K562 (cell line): ENCODE data around the gene NRIP2. TPM values are rescaled to one million over a fixed set of nuclear protein-coding genes. Genes with fewer than 3 reads are reported as not detected.

ENCODE experiments used
- ATAC-seq: fragments of 200-7000 bp; cut with Tn5 transposase; 3 replicates; pipeline ENCODE4 v1.9.1; 2020; ENCODE audit warnings: moderate library complexity
- BruUV-seq: library from RNA; stranded (reverse); fragments of 400-500 nt; replicated peaks from 2 replicates; lab custom pipeline; 2021; lab: Mats Ljungman, UMichigan
- CTCF ChIA-PET: fragments of 300-600 bp; formaldehyde crosslinking; extraction: SDS; loops from one replicate; lab custom pipeline; 2021; ENCODE audit warnings: low intra/inter-chr PET ratio; lab: Yijun Ruan, JAX
- POLR2A ChIA-PET: fragments of 300-600, 350-650 bp; sonication (Branson Sonifier 250); formaldehyde crosslinking; extraction: SDS; loops from one replicate; lab custom pipeline; 2021; ENCODE audit warnings: antibody characterized with exemption, inconsistent platforms; lab: Yijun Ruan, JAX
- DNase-seq, 4 experiments: peaks; one replicate each; pipeline versions ENCODE4 v3.0.0 to v3.0.0-alpha.2; 2011 to 2018; ENCODE audit warnings: low spot score in 3 of 4, mixed read lengths in 3 of 4; ENCODE audit errors: extremely low read depth in 1 of 4
- FAIRE-seq: peaks from 2 replicates; lab custom pipeline; 2011; peaks lifted over from hg19 to GRCh38; lab: Jason Lieb, UNC
- H2AFZ ChIP-seq: 2 replicates; pipeline ENCODE4 v1.6.0; 2011; ENCODE audit warnings: low read depth, low read length, control low read depth, inconsistent platforms
- H3K27ac ChIP-seq: fragments of 200-600 bp; 3 replicates; pipeline ENCODE4 v1.8.0; 2011; ENCODE audit warnings: low read depth, mild to moderate bottlenecking, control low read depth, inconsistent platforms, low read length, moderate library complexity, mixed read lengths; ENCODE audit errors: extremely low read depth
- H3K27me3 ChIP-seq, 2 experiments: fragments of 300-600 bp in 1 of 2; 2 replicates in 1 of 2; 3 replicates in 1 of 2; pipeline versions ENCODE4 v1.6.0 to v1.8.0; 2011; ENCODE audit warnings: inconsistent platforms in 2 of 2, low read length in 2 of 2, mild to moderate bottlenecking in 1 of 2, mixed read lengths in 1 of 2, moderate library complexity in 1 of 2; ENCODE audit not compliant: control insufficient read depth in 2 of 2, insufficient read depth in 2 of 2
- H3K36me3 ChIP-seq: fragments of 300-600 bp; 3 replicates; pipeline ENCODE4 v1.8.0; 2011; ENCODE audit warnings: mild to moderate bottlenecking, low read length, inconsistent platforms; ENCODE audit not compliant: control insufficient read depth, insufficient read depth
- H3K4me1 ChIP-seq, 2 experiments: fragments of 200-600 bp in 1 of 2; replicated peaks in 1 of 2; 2 replicates in 1 of 2; 3 replicates in 1 of 2; pipeline versions ENCODE4 v1.5.1 to v1.8.0; 2011; ENCODE audit warnings: inconsistent platforms in 2 of 2, low read length in 2 of 2, mild to moderate bottlenecking in 1 of 2, mixed read lengths in 1 of 2, moderate library complexity in 1 of 2; ENCODE audit not compliant: control insufficient read depth in 2 of 2, insufficient read depth in 2 of 2
- H3K4me2 ChIP-seq: 2 replicates; pipeline ENCODE4 v1.6.1; 2011; ENCODE audit warnings: low read length, control low read depth, inconsistent platforms, mixed read lengths; ENCODE audit not compliant: insufficient read depth
- H3K4me3 ChIP-seq: fragments of 200-600 bp; sonication (generic), shearing (Covaris generic); 2 replicates; pipeline ENCODE4 v1.5.1; 2016; ENCODE audit warnings: control low read depth, inconsistent platforms
- H3K79me2 ChIP-seq: fragments of 200-600 bp; 3 replicates; pipeline ENCODE4 v1.8.0; 2011; ENCODE audit warnings: low read length, inconsistent platforms; ENCODE audit not compliant: control insufficient read depth, insufficient read depth
- H3K9ac ChIP-seq, 2 experiments: 2 replicates each; pipeline versions ENCODE4 v1.6.0 to v1.6.1; 2011; ENCODE audit warnings: low read depth in 2 of 2, low read length in 2 of 2, control low read depth in 1 of 2, inconsistent platforms in 1 of 2, mild to moderate bottlenecking in 1 of 2, mixed read lengths in 1 of 2; ENCODE audit not compliant: insufficient read depth in 1 of 2
- H3K9me1 ChIP-seq: one replicate; pipeline ENCODE4 v1.6.0; 2011; ENCODE audit warnings: inconsistent platforms, mild to moderate bottlenecking, low read length, moderate library complexity; ENCODE audit not compliant: control insufficient read depth, insufficient read depth
- H3K9me3 ChIP-seq: replicated peaks from 2 replicates; pipeline ENCODE4 v1.5.1; 2011; ENCODE audit warnings: low read depth, low read length, inconsistent platforms; ENCODE audit not compliant: control insufficient read depth, insufficient read depth
- H4K20me1 ChIP-seq: replicated peaks from 2 replicates; pipeline ENCODE4 v1.6.1; 2011; ENCODE audit warnings: low read length, inconsistent platforms, mixed read lengths; ENCODE audit not compliant: control insufficient read depth, insufficient read depth
- ATF3 ChIP-seq, 2 experiments: fragments of 450-650 bp in 1 of 2; sonication (generic) in 1 of 2; formaldehyde crosslinking in 1 of 2; IDR thresholded peaks in 1 of 2; conservative IDR thresholded peaks in 1 of 2; 2 replicates each; pipeline versions ENCODE4 v1.6.1 to v1.8.1; 2016 to 2023; ENCODE audit warnings: mild to moderate bottlenecking in 2 of 2, moderate library complexity in 2 of 2, inconsistent platforms in 1 of 2, missing genetic modification reagents in 1 of 2
- CREM ChIP-seq: IDR thresholded peaks from 2 replicates; pipeline ENCODE4 v1.6.1; 2014; ENCODE audit warnings: antibody characterized with exemption, low read depth
- DACH1 ChIP-seq: fragments of 450-650 bp; IDR thresholded peaks from 2 replicates; pipeline ENCODE4 v1.6.1; 2018; ENCODE audit not compliant: partially characterized antibody
- DDX20 ChIP-seq: fragments of 450-650 bp; IDR thresholded peaks from 2 replicates; pipeline ENCODE4 v1.6.1; 2016; ENCODE audit warnings: missing genetic modification characterization, low read depth, mild to moderate bottlenecking, missing compliant biosample characterization, moderate library complexity
- GTF2B ChIP-seq: IDR thresholded peaks from 2 replicates; pipeline ENCODE4 v1.6.1; 2011; ENCODE audit not compliant: insufficient read length; ENCODE audit errors: extremely low read depth
- KDM2B ChIP-seq: fragments of 250-450 bp; sonication (Bioruptor Pico); IDR thresholded peaks from 2 replicates; pipeline ENCODE4 v1.8.0; 2021; ENCODE audit warnings: mild to moderate bottlenecking, moderate library complexity
- MAFG ChIP-seq: fragments of 450-650 bp; conservative IDR thresholded peaks from 2 replicates; pipeline ENCODE4 v1.6.1; 2016; ENCODE audit warnings: missing genetic modification characterization, missing compliant biosample characterization
- MITF ChIP-seq: IDR thresholded peaks from 2 replicates; pipeline ENCODE4 v1.6.1; 2014; ENCODE audit warnings: antibody characterized with exemption
- PML ChIP-seq: IDR thresholded peaks from 2 replicates; pipeline ENCODE4 v1.6.1; 2012; ENCODE audit warnings: low read length, inconsistent platforms
- RBM34 ChIP-seq: fragments of 200-400 bp; formaldehyde crosslinking; IDR thresholded peaks from 2 replicates; pipeline ENCODE4 v1.6.1; 2018; ENCODE audit warnings: low read length, borderline replicate concordance; ENCODE audit not compliant: insufficient read depth
- SRSF9 ChIP-seq: fragments of 200-400 bp; formaldehyde crosslinking; IDR thresholded peaks from 2 replicates; pipeline ENCODE4 v1.6.1; 2017; ENCODE audit warnings: low read depth, low read length, borderline replicate concordance
- TAF1 ChIP-seq: IDR thresholded peaks from 2 replicates; pipeline ENCODE4 v1.6.1; 2011; ENCODE audit warnings: mild to moderate bottlenecking, low read length, moderate library complexity; ENCODE audit not compliant: insufficient read depth, control insufficient read depth, severe bottlenecking; ENCODE audit errors: extremely low read depth
- TAL1 ChIP-seq: fragments of 450-650 bp; IDR thresholded peaks from 2 replicates; pipeline ENCODE4 v1.6.1; 2016; ENCODE audit warnings: mild to moderate bottlenecking
- ZBTB33 ChIP-seq: sonication (generic); formaldehyde crosslinking; IDR thresholded peaks from 2 replicates; pipeline ENCODE4 v1.8.1; 2023; ENCODE audit warnings: mild to moderate bottlenecking, missing genetic modification reagents
- ZNF134 ChIP-seq: fragments of 250-450 bp; sonication (Bioruptor Pico); conservative IDR thresholded peaks from 2 replicates; pipeline ENCODE4 v1.4.0; 2020
- ZNF408 ChIP-seq: fragments of 250-450 bp; sonication (Bioruptor Pico); IDR thresholded peaks from 2 replicates; pipeline ENCODE4 v1.4.0; 2020; ENCODE audit warnings: low read depth, mild to moderate bottlenecking, moderate library complexity
- ZNF699 ChIP-seq: fragments of 250-450 bp; sonication (Bioruptor Pico); IDR thresholded peaks from 2 replicates; pipeline ENCODE4 v1.8.0; 2021; ENCODE audit warnings: mild to moderate bottlenecking, moderate library complexity; ENCODE audit not compliant: insufficient replicate concordance
- ZNF79 ChIP-seq: fragments of 250-450 bp; sonication (Bioruptor Pico); IDR thresholded peaks from 2 replicates; pipeline ENCODE4 v1.4.0; 2020; ENCODE audit warnings: low read depth, mild to moderate bottlenecking, moderate library complexity
- whole genome bisulfite sequencing: fragments of 100-300 bp; shearing (Covaris generic); methylation state at CpG from one replicate; pipeline ENCODE4 v1.1.6; 2016; ENCODE audit warnings: low coverage, mixed read lengths; ENCODE audit not compliant: insufficient coverage; ENCODE audit errors: missing lambda C conversion rate; 5-methylcytosine and 5-hydroxymethylcytosine counted together
- in situ Hi-C: fragments of 300-500 bp; cut with MboI; formaldehyde crosslinking; loops from 4 replicates; pipeline ENCODE4 v1.15.0; 2018; ENCODE audit warnings: inconsistent platforms, mixed read lengths
- intact Hi-C: fragments of 100-400 bp; cut with micrococcal nuclease; formaldehyde crosslinking; loops from 2 replicates; pipeline ENCODE4 v1.14.2; 2022
- polyA plus RNA-seq, 8 experiments: library from polyadenylated mRNA; depleted of rRNA in 4 of 8; stranded (reverse) in 5 of 8; unstranded in 3 of 8; fragments of >200 nt; fragmentation: Nextera tagmentation in 2 of 8; fragmentation: Illumina TruSeq in 1 of 8; extraction: Ambion mirVana in 2 of 8; extraction: Trizol in 1 of 8; gene quantifications; 2 replicates each; pipeline versions ENCODE4 v1.2.1 to v1.2.3, GENCODE V29; 2011 to 2014; ENCODE audit warnings: inconsistent platforms in 1 of 8, missing spikeins in 1 of 8
- total RNA-seq, 7 experiments: library from RNA; depleted of rRNA in 6 of 7; stranded (reverse); fragments of >200 nt in 6 of 7; fragmentation: Illumina TruSeq in 2 of 7; extraction: Trizol in 2 of 7; gene quantifications; 2 replicates each; pipeline versions ENCODE4 v1.2.1 to v1.2.3, GENCODE V29; 2011 to 2021; ENCODE audit warnings: low replicate concordance in 1 of 7

NRIP2 gene
- total and polyA plus RNA-seq, 9 of the 15 experiments (the other 6 are each of a cell fraction or from before 2014, with no cell fraction given), result 0.07 to 0.10 TPM; not detected in 7

- DNase-seq, result no peak
- H3K9me3 ChIP-seq, result no peaks in the 10 kb centered on the region
- intact Hi-C loops (no loop called here), in situ Hi-C loops (loop anchor here (5.0 kb wide), 1 partner anchor 194 kb away; no protein-coding TSS in a partner anchor)
- no peaks in the 10 kb centered on the region for H3K79me2 ChIP-seq
- H3K36me3 ChIP-seq, result no peaks in the 10 kb centered on the region
- H3K27me3 ChIP-seq, result no peaks in the 10 kb centered on the region
- ChIA-PET CTCF (no interaction called here), POLR2A (interaction anchor here (0.6 kb wide), 1 partner anchor 1316 kb away, joined by 3 read pairs; no protein-coding TSS in a partner anchor)
- WGBS, result 62% methylated on average over 4 of the region's 5 CpGs
- no peak overlapping the region for H3K9ac ChIP-seq
- FAIRE-seq, result no peak
- no peaks in the 10 kb centered on the region for H3K9me1 ChIP-seq
- no peaks in the 10 kb centered on the region for H4K20me1 ChIP-seq
- no TSS peak for BruUV-seq
- H3K4me3 ChIP-seq, result no peak overlapping the region
- no peak for ATAC-seq
- H3K27ac ChIP-seq, result no peak overlapping the region
- no peak overlapping the region for H2AFZ ChIP-seq
- peaks cover 6 to 8% of the 10 kb centered on the region in 2 experiments; a peak in 4 of 5 replicates for H3K4me1 ChIP-seq
- H3K4me2 ChIP-seq, result no peak overlapping the region
- TF ChIP-seq ZBTB33 (CRISPR knock-in tag), result no peak
- no peak for TF ChIP-seq KDM2B (CRISPR knock-in tag)
- TF ChIP-seq TAF1, result no peak
- TF ChIP-seq PML, result no peak
- TF ChIP-seq TAL1, result no peak
- no peak for TF ChIP-seq ZNF134 (CRISPR knock-in tag)
- no peak for TF ChIP-seq ZNF408 (CRISPR knock-in tag)
- no peak for TF ChIP-seq ZNF699 (CRISPR knock-in tag)
- TF ChIP-seq GTF2B, result no peak
- no peak for TF ChIP-seq ZNF79 (CRISPR knock-in tag)
- no peak for TF ChIP-seq ATF3 (IDR thresholded peaks at IDR 0.05)
- no peak for TF ChIP-seq ATF3 (CRISPR knock-in tag; conservative IDR thresholded peaks at IDR 0.05)
- TF ChIP-seq MITF, result no peak
- no peak for TF ChIP-seq MAFG
- no peak for TF ChIP-seq CREM
- TF ChIP-seq SRSF9, result no peak
- TF ChIP-seq DDX20, result no peak
- no peak for TF ChIP-seq RBM34
- TF ChIP-seq DACH1, result no peak
Measured at GRCh38 chr12:2842948-2843347, 8.1 kb upstream of the NRIP2 start.
